WTC11 (cell line): ENCODE measurements around the gene ZFP92. TPM values are rescaled to one million over a fixed set of nuclear protein-coding genes. Genes with fewer than 3 reads are reported as not detected.

ENCODE experiments used
- ATAC-seq: fragments of 200-7000 bp; cut with Tn5 transposase; 2 replicates; pipeline ENCODE4 v1.10.0; 2021; ENCODE audit warnings: mild to moderate bottlenecking, moderate library complexity
- CTCF ChIA-PET: fragments of 300-600 bp; sonication (Branson Sonifier 250); formaldehyde crosslinking; loops from one replicate; lab custom pipeline; 2021; ENCODE audit warnings: antibody characterized with exemption; lab: Charles Lee
- POLR2A ChIA-PET: fragments of 350-600 bp; sonication (Branson Sonifier 250); formaldehyde crosslinking; loops from one replicate; lab custom pipeline; 2021; ENCODE audit warnings: antibody characterized with exemption; lab: Charles Lee
- DNase-seq: peaks from one replicate; pipeline ENCODE4 v3.0.0; 2021; ENCODE audit warnings: low spot score
- H3K27ac Mint-ChIP-seq: 2 replicates; pipeline ENCODE4 v1.8.0; 2021; ENCODE audit warnings: mixed read lengths
- H3K27me3 Mint-ChIP-seq: 2 replicates; pipeline ENCODE4 v1.8.0; 2021; ENCODE audit warnings: low read depth, mild to moderate bottlenecking, moderate library complexity, mixed read lengths
- H3K36me3 Mint-ChIP-seq: 2 replicates; pipeline ENCODE4 v1.8.0; 2021; ENCODE audit warnings: mixed read lengths
- H3K4me1 Mint-ChIP-seq: 2 replicates; pipeline ENCODE4 v1.8.0; 2022; ENCODE audit warnings: mixed read lengths
- H3K4me3 Mint-ChIP-seq: 2 replicates; pipeline ENCODE4 v1.8.0; 2021; ENCODE audit warnings: mild to moderate bottlenecking, moderate library complexity, mixed read lengths
- H3K9me3 Mint-ChIP-seq: 2 replicates; pipeline ENCODE4 v1.8.0; 2021; ENCODE audit warnings: mixed read lengths
- CREM ChIP-seq: sonication (generic); formaldehyde crosslinking; IDR thresholded peaks from 2 replicates; pipeline ENCODE4 v1.8.1; 2022; ENCODE audit warnings: mild to moderate bottlenecking, missing genetic modification reagents, moderate library complexity
- EMX1 ChIP-seq: fragments of 250-450 bp; sonication (Bioruptor Pico); IDR thresholded peaks from 2 replicates; pipeline ENCODE4 v1.8.0; 2021; ENCODE audit warnings: mild to moderate bottlenecking
- IRF2 ChIP-seq: sonication (generic); formaldehyde crosslinking; IDR thresholded peaks from 2 replicates; pipeline ENCODE4 v1.8.0; 2022; ENCODE audit warnings: low read depth, missing genetic modification reagents, borderline replicate concordance
- NFE2L1 ChIP-seq: sonication (generic); formaldehyde crosslinking; IDR thresholded peaks from 2 replicates; pipeline ENCODE4 v1.8.1; 2023; ENCODE audit warnings: missing genetic modification reagents
- NR3C1 ChIP-seq: sonication (generic); formaldehyde crosslinking; conservative IDR thresholded peaks from 2 replicates; pipeline ENCODE4 v1.8.1; 2023; ENCODE audit warnings: low read depth, mild to moderate bottlenecking, missing genetic modification reagents
- SMAD4 ChIP-seq: sonication (generic); formaldehyde crosslinking; IDR thresholded peaks from 2 replicates; pipeline ENCODE4 v1.8.0; 2022; ENCODE audit warnings: mild to moderate bottlenecking, missing genetic modification reagents
- SOX15 ChIP-seq: fragments of 250-450 bp; sonication (Bioruptor Pico); IDR thresholded peaks from 2 replicates; pipeline ENCODE4 v1.9.0; 2021; ENCODE audit warnings: mild to moderate bottlenecking
- TP53 ChIP-seq: sonication (generic); formaldehyde crosslinking; IDR thresholded peaks from 2 replicates; pipeline ENCODE4 v1.8.1; 2023; ENCODE audit warnings: mild to moderate bottlenecking, missing genetic modification reagents
- ZBTB21 ChIP-seq: sonication (generic); formaldehyde crosslinking; IDR thresholded peaks from 2 replicates; pipeline ENCODE4 v1.8.1; 2023; ENCODE audit warnings: mild to moderate bottlenecking, missing genetic modification reagents, borderline replicate concordance
- ZNF121 ChIP-seq: sonication (generic); formaldehyde crosslinking; IDR thresholded peaks from 2 replicates; pipeline ENCODE4 v1.8.0; 2023; ENCODE audit warnings: missing genetic modification reagents
- ZNF416 ChIP-seq: fragments of 250-450 bp; sonication (Bioruptor Pico); IDR thresholded peaks from 2 replicates; pipeline ENCODE4 v1.9.0; 2021; ENCODE audit warnings: mild to moderate bottlenecking, inconsistent platforms
- total RNA-seq: library from RNA; stranded (reverse); gene quantifications from 3 replicates; pipeline ENCODE4 v1.2.3, GENCODE V29; 2021
- TF ChIP-seq, protein P1 (sequence below): sonication (generic); formaldehyde crosslinking; IDR thresholded peaks from 2 replicates; pipeline ENCODE4 v1.8.1; 2023; ENCODE audit warnings: mild to moderate bottlenecking, moderate library complexity, missing genetic modification reagents
- TF ChIP-seq, protein P2 (sequence below): sonication (generic); formaldehyde crosslinking; IDR thresholded peaks from 2 replicates; pipeline ENCODE4 v1.8.1; 2022; ENCODE audit warnings: mild to moderate bottlenecking, missing genetic modification reagents, moderate library complexity, borderline replicate concordance
- TF ChIP-seq, protein P3 (sequence below): sonication (generic); formaldehyde crosslinking; IDR thresholded peaks from 2 replicates; pipeline ENCODE4 v1.8.1; 2023; ENCODE audit warnings: mild to moderate bottlenecking, missing genetic modification reagents
- TF ChIP-seq, protein P4 (sequence below): sonication (generic); formaldehyde crosslinking; IDR thresholded peaks from 2 replicates; pipeline ENCODE4 v1.8.1; 2022; ENCODE audit warnings: low read depth, mild to moderate bottlenecking, moderate library complexity, missing genetic modification reagents, borderline replicate concordance
- TF ChIP-seq, protein P5 (sequence below): sonication (generic); formaldehyde crosslinking; IDR thresholded peaks from 2 replicates; pipeline ENCODE4 v1.8.0; 2023; ENCODE audit warnings: missing genetic modification reagents, mild to moderate bottlenecking, borderline replicate concordance

ZFP92 gene
- total RNA-seq, 1 experiment from 2014 or later = 0.31 TPM

DNA sequence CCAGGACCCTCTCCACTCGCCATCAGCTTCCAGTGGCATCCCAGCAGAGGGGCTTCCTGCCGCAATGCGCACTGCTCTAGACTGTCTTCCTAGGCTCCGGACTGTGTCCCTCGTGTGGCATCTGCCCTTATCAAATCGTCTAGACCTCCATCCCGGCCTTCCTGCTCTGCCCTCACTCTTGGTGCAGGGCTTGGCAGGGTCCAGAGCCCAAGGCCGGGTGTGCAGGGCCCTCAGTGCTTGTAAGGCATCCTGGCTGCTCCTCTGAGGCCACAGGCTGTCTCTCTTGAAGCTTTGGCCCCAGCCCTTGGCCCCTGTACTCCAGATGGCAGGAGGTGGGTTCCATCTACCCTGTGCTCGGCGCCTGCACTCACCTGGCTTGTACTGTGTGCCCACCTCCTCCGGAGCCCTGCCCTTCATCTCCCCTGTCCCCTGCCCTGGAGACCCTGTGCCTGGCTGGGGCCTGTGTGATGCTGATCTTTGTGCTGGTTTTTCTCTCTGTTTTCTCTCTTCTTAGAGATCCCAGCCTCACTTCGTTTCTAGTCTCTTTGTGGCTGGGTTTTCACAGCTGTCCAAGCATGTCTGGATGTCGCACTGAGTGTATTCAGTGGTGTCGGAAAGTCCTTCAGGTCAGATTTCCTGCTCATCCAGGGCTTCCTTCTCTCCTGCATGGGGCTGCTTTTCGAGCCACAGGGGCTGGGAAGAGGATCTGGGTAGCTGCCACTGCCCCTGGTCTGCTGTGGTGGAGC lies 38.3 kb downstream of the ZFP92 start:
- ChIA-PET POLR2A (no interaction called here), CTCF (interaction anchor here (0.8 to 1.0 kb wide), 2 partner anchors 12 to 45 kb away, joined by 3 to 4 read pairs; partner anchors contain the start of gene BGN)
- H3K27me3 Mint-ChIP-seq = no peaks in the 10 kb centered on the region
- H3K4me1 Mint-ChIP-seq = no peaks in the 10 kb centered on the region
- DNase-seq = no peak
- H3K9me3 Mint-ChIP-seq = no peaks in the 10 kb centered on the region
- H3K4me3 Mint-ChIP-seq = no peak overlapping the region
- ATAC-seq = no peak
- no peak overlapping the region for H3K27ac Mint-ChIP-seq
- H3K36me3 Mint-ChIP-seq = peaks cover 3% of the 10 kb centered on the region; the same call in 1 of the 2 replicates
- TF ChIP-seq ZNF416 (no peak), ZBTB21 (CRISPR knock-in tag) (no peak), SMAD4 (CRISPR knock-in tag) (no peak), CREM (no peak), NR3C1 (CRISPR knock-in tag) (no peak)
- TF ChIP-seq, protein P1, sequence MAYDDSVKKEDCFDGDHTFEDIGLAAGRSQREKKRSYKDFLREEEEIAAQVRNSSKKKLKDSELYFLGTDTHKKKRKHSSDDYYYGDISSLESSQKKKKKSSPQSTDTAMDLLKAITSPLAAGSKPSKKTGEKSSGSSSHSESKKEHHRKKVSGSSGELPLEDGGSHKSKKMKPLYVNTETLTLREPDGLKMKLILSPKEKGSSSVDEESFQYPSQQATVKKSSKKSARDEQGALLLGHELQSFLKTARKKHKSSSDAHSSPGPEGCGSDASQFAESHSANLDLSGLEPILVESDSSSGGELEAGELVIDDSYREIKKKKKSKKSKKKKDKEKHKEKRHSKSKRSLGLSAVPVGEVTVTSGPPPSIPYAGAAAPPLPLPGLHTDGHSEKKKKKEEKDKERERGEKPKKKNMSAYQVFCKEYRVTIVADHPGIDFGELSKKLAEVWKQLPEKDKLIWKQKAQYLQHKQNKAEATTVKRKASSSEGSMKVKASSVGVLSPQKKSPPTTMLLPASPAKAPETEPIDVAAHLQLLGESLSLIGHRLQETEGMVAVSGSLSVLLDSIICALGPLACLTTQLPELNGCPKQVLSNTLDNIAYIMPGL = no peak
- TF ChIP-seq, protein P2, sequence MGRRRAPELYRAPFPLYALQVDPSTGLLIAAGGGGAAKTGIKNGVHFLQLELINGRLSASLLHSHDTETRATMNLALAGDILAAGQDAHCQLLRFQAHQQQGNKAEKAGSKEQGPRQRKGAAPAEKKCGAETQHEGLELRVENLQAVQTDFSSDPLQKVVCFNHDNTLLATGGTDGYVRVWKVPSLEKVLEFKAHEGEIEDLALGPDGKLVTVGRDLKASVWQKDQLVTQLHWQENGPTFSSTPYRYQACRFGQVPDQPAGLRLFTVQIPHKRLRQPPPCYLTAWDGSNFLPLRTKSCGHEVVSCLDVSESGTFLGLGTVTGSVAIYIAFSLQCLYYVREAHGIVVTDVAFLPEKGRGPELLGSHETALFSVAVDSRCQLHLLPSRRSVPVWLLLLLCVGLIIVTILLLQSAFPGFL (CRISPR knock-in tag) = no peak
- TF ChIP-seq, all 79 proteins: peak for 0

DNA sequence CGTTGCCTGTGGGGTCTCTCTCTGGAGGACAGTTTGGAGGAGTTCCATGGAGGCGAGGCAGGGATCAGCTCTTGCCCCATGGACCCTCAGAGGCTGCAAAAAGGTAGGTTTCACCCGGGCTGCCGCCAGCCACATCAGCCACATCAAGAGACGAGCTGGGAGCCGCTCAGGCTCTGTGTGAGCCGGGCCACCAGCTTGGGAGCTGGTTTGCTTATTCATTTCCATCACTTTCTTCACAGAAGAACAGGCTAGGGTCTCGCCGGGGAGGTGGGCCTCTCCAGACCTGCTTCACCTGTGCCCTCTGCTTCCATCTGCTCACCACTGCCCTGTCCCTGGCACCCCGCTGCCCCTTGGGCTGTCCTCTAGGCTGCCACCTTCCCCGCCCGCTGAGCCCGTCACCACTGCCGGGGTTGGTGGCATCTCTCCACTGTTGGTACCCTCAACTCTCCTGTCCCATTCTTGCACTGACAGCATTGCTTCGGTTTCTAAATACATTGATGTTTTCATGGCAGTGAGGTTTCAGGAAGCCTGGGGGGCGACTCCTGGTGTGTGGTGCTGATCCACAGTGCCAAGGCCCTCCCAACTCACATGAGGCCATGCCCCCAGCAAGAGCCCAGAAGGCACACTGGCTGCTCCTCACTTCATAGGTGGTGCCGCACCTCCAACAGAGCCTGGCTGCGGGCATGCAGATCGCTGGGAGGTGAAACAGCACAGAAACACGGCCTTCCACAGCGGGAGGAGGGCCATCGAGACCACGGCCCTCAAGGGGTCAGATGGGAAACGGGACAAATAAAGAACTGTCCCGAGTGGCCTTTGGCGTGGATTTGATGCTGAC lies 39.1 kb downstream of the ZFP92 start:
- H3K27ac Mint-ChIP-seq = no peak overlapping the region
- no peaks in the 10 kb centered on the region for H3K27me3 Mint-ChIP-seq
- H3K9me3 Mint-ChIP-seq = no peaks in the 10 kb centered on the region
- peaks cover 3% of the 10 kb centered on the region for H3K36me3 Mint-ChIP-seq
- TF ChIP-seq, protein P3, sequence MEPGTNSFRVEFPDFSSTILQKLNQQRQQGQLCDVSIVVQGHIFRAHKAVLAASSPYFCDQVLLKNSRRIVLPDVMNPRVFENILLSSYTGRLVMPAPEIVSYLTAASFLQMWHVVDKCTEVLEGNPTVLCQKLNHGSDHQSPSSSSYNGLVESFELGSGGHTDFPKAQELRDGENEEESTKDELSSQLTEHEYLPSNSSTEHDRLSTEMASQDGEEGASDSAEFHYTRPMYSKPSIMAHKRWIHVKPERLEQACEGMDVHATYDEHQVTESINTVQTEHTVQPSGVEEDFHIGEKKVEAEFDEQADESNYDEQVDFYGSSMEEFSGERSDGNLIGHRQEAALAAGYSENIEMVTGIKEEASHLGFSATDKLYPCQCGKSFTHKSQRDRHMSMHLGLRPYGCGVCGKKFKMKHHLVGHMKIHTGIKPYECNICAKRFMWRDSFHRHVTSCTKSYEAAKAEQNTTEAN (CRISPR knock-in tag) = no peak
- no peak overlapping the region for H3K4me3 Mint-ChIP-seq
- H3K4me1 Mint-ChIP-seq = no peaks in the 10 kb centered on the region
- ATAC-seq (no peak), DNase-seq (no peak)
- ChIA-PET POLR2A (no interaction called here), CTCF (interaction anchor here (0.8 kb wide), 1 partner anchor 44 kb away, joined by 3 read pairs; the partner anchor contains the start of gene BGN)

DNA sequence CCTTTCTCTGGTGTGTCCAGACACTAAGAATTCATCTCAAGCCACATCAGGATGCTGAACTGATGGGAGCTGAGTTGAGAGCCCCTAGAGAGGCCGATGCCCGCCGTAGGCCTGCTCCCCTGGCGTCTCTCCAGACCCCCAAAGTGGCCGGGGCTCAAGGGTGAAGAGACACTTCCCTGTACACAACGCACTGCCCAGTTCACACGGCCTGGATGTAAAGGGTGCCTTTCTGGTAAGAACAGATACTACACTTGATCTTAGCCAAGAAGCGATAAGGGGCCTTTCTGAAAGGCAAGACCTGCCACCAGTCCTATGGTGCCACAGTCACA lies 39.6 kb downstream of the ZFP92 start:
- H3K27me3 Mint-ChIP-seq = no peaks in the 10 kb centered on the region
- ChIA-PET CTCF (no interaction called here), POLR2A (no interaction called here)
- no peaks in the 10 kb centered on the region for H3K4me1 Mint-ChIP-seq
- no peak for ATAC-seq
- no peak overlapping the region for H3K27ac Mint-ChIP-seq
- H3K9me3 Mint-ChIP-seq = no peaks in the 10 kb centered on the region
- peaks cover 3% of the 10 kb centered on the region for H3K36me3 Mint-ChIP-seq
- H3K4me3 Mint-ChIP-seq = no peak overlapping the region
- no peak for DNase-seq
- TF ChIP-seq, protein P4, sequence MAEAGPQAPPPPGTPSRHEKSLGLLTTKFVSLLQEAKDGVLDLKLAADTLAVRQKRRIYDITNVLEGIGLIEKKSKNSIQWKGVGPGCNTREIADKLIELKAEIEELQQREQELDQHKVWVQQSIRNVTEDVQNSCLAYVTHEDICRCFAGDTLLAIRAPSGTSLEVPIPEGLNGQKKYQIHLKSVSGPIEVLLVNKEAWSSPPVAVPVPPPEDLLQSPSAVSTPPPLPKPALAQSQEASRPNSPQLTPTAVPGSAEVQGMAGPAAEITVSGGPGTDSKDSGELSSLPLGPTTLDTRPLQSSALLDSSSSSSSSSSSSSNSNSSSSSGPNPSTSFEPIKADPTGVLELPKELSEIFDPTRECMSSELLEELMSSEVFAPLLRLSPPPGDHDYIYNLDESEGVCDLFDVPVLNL (CRISPR knock-in tag) = no peak
- TF ChIP-seq ZNF416 (no peak), TP53 (CRISPR knock-in tag) (no peak), IRF2 (CRISPR knock-in tag) (no peak), EMX1 (CRISPR knock-in tag) (no peak), NFE2L1 (CRISPR knock-in tag) (no peak), ZNF121 (CRISPR knock-in tag) (no peak), SOX15 (CRISPR knock-in tag) (no peak)
- TF ChIP-seq, protein P3 (CRISPR knock-in tag) = no peak
- TF ChIP-seq, protein P1 = no peak
- TF ChIP-seq, protein P5, sequence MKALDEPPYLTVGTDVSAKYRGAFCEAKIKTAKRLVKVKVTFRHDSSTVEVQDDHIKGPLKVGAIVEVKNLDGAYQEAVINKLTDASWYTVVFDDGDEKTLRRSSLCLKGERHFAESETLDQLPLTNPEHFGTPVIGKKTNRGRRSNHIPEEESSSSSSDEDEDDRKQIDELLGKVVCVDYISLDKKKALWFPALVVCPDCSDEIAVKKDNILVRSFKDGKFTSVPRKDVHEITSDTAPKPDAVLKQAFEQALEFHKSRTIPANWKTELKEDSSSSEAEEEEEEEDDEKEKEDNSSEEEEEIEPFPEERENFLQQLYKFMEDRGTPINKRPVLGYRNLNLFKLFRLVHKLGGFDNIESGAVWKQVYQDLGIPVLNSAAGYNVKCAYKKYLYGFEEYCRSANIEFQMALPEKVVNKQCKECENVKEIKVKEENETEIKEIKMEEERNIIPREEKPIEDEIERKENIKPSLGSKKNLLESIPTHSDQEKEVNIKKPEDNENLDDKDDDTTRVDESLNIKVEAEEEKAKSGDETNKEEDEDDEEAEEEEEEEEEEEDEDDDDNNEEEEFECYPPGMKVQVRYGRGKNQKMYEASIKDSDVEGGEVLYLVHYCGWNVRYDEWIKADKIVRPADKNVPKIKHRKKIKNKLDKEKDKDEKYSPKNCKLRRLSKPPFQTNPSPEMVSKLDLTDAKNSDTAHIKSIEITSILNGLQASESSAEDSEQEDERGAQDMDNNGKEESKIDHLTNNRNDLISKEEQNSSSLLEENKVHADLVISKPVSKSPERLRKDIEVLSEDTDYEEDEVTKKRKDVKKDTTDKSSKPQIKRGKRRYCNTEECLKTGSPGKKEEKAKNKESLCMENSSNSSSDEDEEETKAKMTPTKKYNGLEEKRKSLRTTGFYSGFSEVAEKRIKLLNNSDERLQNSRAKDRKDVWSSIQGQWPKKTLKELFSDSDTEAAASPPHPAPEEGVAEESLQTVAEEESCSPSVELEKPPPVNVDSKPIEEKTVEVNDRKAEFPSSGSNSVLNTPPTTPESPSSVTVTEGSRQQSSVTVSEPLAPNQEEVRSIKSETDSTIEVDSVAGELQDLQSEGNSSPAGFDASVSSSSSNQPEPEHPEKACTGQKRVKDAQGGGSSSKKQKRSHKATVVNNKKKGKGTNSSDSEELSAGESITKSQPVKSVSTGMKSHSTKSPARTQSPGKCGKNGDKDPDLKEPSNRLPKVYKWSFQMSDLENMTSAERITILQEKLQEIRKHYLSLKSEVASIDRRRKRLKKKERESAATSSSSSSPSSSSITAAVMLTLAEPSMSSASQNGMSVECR (CRISPR knock-in tag) = no peak
